ENCODE results near the gene SLC15A1. TPM values are rescaled to one million over a fixed set of nuclear protein-coding genes. Genes with fewer than 3 reads are reported as not detected.

Gene SLC15A1
- total RNA-seq, 4 donors from 2014 or later = 16.1 to 56.3 (median 44.1) TPM; not detected in 1

GRCh38 chr13:98717891-98718290 lies 34.6 kb downstream of the SLC15A1 start:
- H3K27ac ChIP-seq = no peak overlapping the region
- WGBS, 2 donors (ENCODE audit: low coverage in 1 of 2) = 84 to 87% methylated on average over 4 to 6 of the region's 6 CpGs
- intact Hi-C loops (cut with DNase I; ENCODE audit: low total_unique reads) (no loop called here), in situ Hi-C loops (cut with MboI; ENCODE audit: low pct_ligation_motif_present in 1 of 4, low pct_unique_long_range_greater_than_20kb in 1 of 4, low sequenced_read_pairs in 3 of 4) (no loop called here)
- no peak overlapping the region for H3K4me3 ChIP-seq
- no peaks in the 10 kb centered on the region for H3K9me3 ChIP-seq
- no peak for TF ChIP-seq POLR2A (IDR thresholded peaks at IDR 0.05)
- TF ChIP-seq EP300 (IDR thresholded peaks at IDR 0.05; ENCODE audit: low read depth) = no peak
- TF ChIP-seq POLR2AphosphoS5 (IDR thresholded peaks at IDR 0.05) = no peak
- TF ChIP-seq CTCF (IDR thresholded peaks at IDR 0.05) = no peak
- no peaks in the 10 kb centered on the region for H3K36me3 ChIP-seq
- no peak for DNase-seq
- no peaks in the 10 kb centered on the region for H3K27me3 ChIP-seq
- no peaks in the 10 kb centered on the region for H3K4me1 ChIP-seq

- intact Hi-C loops (cut with DNase I; ENCODE audit: low total_unique reads) = no loop called here
- Histone ChIP-seq H3K36me3 (no peaks in the 10 kb centered on the region), H3K4me1 (no peaks in the 10 kb centered on the region), H3K27ac (no peak overlapping the region), H3K27me3 (no peaks in the 10 kb centered on the region), H3K9me3 (no peaks in the 10 kb centered on the region), H3K4me3 (no peak overlapping the region)
- 61 to 68% methylated on average over 5 of the region's 5 CpGs for WGBS, 2 donors (ENCODE audit: low coverage in 1 of 2)
- TF ChIP-seq EP300 (IDR thresholded peaks at IDR 0.05; ENCODE audit: low read depth) (no peak), POLR2A (IDR thresholded peaks at IDR 0.05) (no peak), CTCF (IDR thresholded peaks at IDR 0.05) (no peak), POLR2AphosphoS5 (IDR thresholded peaks at IDR 0.05) (no peak)
- in situ Hi-C loops (cut with MboI; ENCODE audit: low pct_ligation_motif_present in 1 of 4, low pct_unique_long_range_greater_than_20kb in 1 of 4, low sequenced_read_pairs in 3 of 4) = no loop called here
- DNase-seq = no peak
These were observed 35.2 kb downstream of the SLC15A1 start for GRCh38 chr13:98717256-98717655.

- intact Hi-C loops (cut with DNase I; ENCODE audit: low total_unique reads) (no loop called here), in situ Hi-C loops (cut with MboI; ENCODE audit: low pct_ligation_motif_present in 1 of 4, low pct_unique_long_range_greater_than_20kb in 1 of 4, low sequenced_read_pairs in 3 of 4) (no loop called here)
- no peaks in the 10 kb centered on the region for H3K9me3 ChIP-seq
- no peak overlapping the region for H3K4me3 ChIP-seq
- no peaks in the 10 kb centered on the region for H3K4me1 ChIP-seq
- WGBS, 2 donors (ENCODE audit: low coverage in 1 of 2) = 73 to 76% methylated on average over 4 to 7 of the region's 7 CpGs
- no peak overlapping the region for H3K27ac ChIP-seq
- no peaks in the 10 kb centered on the region for H3K36me3 ChIP-seq
- no peaks in the 10 kb centered on the region for H3K27me3 ChIP-seq
- no peak for DNase-seq
- TF ChIP-seq POLR2AphosphoS5 (IDR thresholded peaks at IDR 0.05) (no peak), CTCF (IDR thresholded peaks at IDR 0.05) (no peak), EP300 (IDR thresholded peaks at IDR 0.05; ENCODE audit: low read depth) (no peak), POLR2A (IDR thresholded peaks at IDR 0.05) (no peak)
These were observed 42.0 kb downstream of the SLC15A1 start for GRCh38 chr13:98710521-98710920.

GRCh38 chr13:98707281-98707999 lies 45.0 kb downstream of the SLC15A1 start:
- H3K27ac ChIP-seq = no peak overlapping the region
- in situ Hi-C loops (cut with MboI; ENCODE audit: low pct_ligation_motif_present in 1 of 4, low pct_unique_long_range_greater_than_20kb in 1 of 4, low sequenced_read_pairs in 3 of 4) = no loop called here

More at GRCh38 chr13:98707281-98707999, 45.0 kb downstream of the SLC15A1 start:
- Histone ChIP-seq H3K36me3 (no peaks in the 10 kb centered on the region), H3K4me3 (no peak overlapping the region), H3K27me3 (no peaks in the 10 kb centered on the region), H3K4me1 (no peaks in the 10 kb centered on the region), H3K9me3 (no peaks in the 10 kb centered on the region)
- 75 to 95% methylated on average over 6 to 7 of the region's 7 CpGs for WGBS, 2 donors (ENCODE audit: low coverage in 1 of 2)
- TF ChIP-seq CTCF (IDR thresholded peaks at IDR 0.05) (no peak), EP300 (IDR thresholded peaks at IDR 0.05; ENCODE audit: low read depth) (no peak), POLR2A (IDR thresholded peaks at IDR 0.05) (no peak), POLR2AphosphoS5 (IDR thresholded peaks at IDR 0.05) (no peak)
- intact Hi-C loops (cut with DNase I; ENCODE audit: low total_unique reads) = no loop called here
- DNase-seq = no peak

All from transverse colon (tissue), 4 donors.